Stimulated activated CD4-positive, alpha-beta T cell treated with anti-CD3 and anti-CD28 coated beads, Interleukin-1b, Interleukin-23, amount 100 ng/mL, for 24 hours (primary cell): Measurements from ENCODE around the gene SUGCT.
"Not testable (repeated sequence)": the region's sequence is repeated elsewhere in the genome, so short reads cannot be mapped to it uniquely, and the experiment has no call there.

ENCODE experiments used
- DNase-seq, 4 experiments: peaks; one replicate each; pipeline ENCODE4 v3.0.0-alpha.2; 2020; ENCODE audit warnings: low read depth in 4 of 4, low spot score in 1 of 4

Gene SUGCT

GRCh38 chr7:40549372-40550039 is 414.7 kb downstream of the SUGCT start:
- no peak for DNase-seq

GRCh38 chr7:40551685-40552576 is 417.1 kb downstream of the SUGCT start:
- DNase-seq, result no peak

- no peak for DNase-seq
Observed at GRCh38 chr7:40560672-40561071, 425.9 kb downstream of the SUGCT start.

GRCh38 chr7:40566879-40567278 is 432.1 kb downstream of the SUGCT start:
- no peak for DNase-seq

- DNase-seq, result no peak
Observed at GRCh38 chr7:40569326-40569725, 434.5 kb downstream of the SUGCT start.

DNA sequence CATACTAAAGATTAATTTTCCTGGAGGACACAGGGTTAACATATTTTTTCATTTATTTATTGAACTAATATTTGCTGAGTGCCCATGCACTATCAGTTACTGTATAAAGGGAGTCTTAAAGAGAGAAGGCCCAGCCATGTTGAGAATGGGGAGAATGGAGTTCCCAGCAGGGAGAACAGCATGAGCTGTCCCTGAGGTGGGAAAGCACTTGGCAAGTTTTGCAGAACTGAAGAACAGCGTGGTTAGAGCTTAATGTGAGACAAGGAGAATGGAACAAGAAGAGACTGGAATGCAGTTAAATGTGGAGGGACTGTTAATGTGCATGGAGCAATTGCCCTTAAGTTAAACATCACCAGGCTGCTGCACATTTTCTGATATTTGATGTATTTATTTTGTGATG is 435.4 kb downstream of the SUGCT start:
- no peak for DNase-seq

DNA sequence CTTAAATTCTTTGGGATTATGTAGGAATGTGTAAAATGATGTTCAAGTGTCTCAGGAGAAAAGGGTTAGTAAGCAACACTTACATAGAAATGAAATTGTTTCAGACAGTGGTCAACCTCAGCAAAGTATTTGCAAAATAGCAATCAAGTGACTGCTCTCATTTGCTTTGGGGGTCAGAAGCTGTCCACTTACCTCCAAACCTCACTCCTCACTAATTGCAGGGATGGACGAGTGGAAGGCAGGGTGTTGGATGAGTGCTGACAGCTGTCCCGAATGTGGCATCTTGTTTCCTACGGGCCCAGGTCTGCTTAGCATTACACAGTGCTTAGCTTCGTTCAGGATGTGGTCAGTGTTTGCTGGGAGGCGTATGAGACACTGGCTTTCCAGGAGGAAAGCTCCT is 437.0 kb downstream of the SUGCT start:
- no peak for DNase-seq

DNA sequence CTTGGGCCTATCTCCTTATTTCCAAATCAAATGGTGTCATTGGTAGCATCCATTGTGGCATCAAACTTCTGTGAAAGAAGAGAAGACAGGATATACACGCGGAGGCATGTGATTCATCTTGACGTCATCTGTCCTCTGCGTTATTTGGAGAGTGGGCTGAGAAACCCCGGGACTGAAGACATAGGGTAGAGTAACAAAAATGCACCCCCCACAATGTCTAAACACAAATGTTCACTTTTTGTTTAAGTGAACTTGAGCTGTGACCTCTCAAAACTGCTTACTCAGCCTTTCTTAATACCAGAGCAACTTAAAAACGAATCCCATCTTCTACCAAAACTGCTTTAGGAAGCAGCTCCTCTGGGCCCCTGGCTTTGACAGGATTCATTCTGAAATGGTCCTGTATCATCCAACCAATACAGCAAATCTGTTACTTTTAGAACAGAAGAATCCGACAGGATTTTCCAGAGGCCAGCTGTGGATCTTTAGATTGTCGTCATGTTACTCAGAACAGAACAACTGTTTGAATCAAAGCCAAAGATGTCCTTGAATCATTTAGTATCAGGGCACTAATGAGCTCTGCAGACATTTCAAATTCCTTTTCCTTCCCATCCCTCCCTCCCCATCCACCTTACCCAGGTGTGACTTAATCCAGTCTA is 438.1 kb downstream of the SUGCT start:
- no peak for DNase-seq

DNA sequence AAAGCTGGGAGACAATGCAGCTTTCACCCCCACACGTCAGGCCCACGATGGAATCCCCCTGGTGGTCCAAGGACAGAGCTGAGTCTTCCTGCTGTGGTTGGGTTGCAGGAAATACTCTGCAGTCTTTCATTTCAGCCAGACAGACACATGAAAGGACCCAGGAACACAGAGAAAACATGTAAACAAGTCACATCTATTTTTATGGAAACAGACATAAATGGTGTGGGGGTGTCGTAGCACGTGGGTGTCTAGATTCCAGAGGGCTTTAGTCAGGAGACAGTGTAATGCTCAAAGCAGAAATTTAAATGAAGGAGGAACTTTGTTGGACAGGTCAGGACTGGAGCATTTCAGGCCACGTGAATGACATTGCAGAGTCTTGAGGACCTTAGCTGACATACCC is 444.6 kb downstream of the SUGCT start:
- no peak for DNase-seq

- no peak for DNase-seq
Observed at GRCh38 chr7:40580776-40581175, 446.0 kb downstream of the SUGCT start.

- DNase-seq, result no peak
Observed at GRCh38 chr7:40582539-40582938, 447.7 kb downstream of the SUGCT start.

GRCh38 chr7:40583667-40584444 is 449.1 kb downstream of the SUGCT start:
- DNase-seq, result no peak

DNA sequence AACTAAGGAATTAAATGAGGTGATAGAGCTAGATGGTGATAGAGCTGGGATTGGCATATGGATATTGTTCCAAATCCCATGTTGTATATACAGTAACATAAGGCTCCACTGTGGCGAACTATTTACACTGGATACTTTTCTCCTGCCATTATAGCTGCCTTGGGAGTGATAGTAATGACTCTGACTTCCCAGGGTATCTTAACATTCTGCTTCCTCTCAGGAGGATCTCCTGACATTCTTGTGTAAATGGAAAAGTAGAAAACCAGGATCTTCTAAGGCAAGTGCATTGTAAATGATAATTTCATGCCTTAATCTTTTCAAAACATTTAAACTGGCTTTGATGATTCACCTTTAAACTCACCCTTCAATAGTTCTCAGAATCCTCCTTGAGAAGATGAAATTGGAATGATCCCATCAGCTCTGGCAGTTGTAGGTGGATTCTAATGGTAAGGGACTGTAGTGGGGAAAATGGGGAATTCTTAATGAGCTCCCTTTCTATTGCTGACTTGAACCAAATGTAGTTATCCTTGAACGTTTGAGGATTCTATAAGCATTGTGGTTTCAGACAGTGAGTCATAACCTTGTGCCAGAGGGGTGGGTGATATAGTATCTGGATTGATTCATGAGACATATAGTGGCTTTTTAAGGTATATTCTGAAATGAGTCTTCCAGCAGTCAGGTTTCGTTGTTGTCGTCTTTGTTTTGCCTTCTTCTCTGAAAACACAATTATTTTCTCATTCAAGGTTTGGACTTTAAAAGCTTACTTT is 450.0 kb downstream of the SUGCT start:
- DNase-seq, result no peak

DNA sequence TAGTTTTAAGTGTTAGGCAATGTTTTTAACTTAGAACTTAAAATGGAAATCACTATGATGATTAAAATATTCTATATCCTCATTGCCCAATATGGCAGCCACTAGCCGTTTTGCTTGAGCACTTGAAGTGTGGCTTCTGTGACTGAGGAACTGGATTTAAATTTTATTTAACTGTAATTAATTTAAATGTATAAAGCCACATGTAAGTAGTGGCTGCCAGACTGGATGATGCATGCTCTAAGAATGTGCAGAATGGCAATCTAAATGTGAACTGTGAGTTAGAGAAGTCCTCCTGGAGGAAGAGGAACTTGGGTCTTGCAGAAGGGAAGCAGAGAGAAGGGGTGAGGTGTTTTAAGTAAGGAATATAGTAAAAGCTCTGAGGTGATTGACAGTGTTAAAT is 451.4 kb downstream of the SUGCT start:
- no peak for DNase-seq

DNA sequence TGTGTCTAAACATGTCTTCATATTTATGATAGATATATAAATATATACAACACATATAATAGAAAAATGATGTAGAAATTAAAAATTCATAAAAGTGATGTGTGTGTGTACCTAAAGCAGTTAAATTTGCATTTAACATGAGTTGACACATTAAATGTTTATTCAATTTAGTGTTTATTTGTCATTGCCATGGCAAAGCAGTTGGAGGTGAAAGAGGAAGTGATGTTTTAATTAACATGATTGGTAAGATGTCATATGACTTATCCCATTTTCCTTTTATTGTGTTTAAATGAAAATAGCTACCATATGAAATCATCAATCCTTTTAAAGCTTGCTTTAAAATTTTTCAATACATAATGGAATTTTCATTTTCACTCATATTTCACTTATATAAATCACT is 452.6 kb downstream of the SUGCT start:
- DNase-seq, result no peak

GRCh38 chr7:40595129-40595528 is 460.3 kb downstream of the SUGCT start:
- no peak for DNase-seq

GRCh38 chr7:40595832-40596231 is 461.0 kb downstream of the SUGCT start:
- DNase-seq, result no peak

- DNase-seq, result no peak
Observed at GRCh38 chr7:40597517-40597916, 462.7 kb downstream of the SUGCT start.

- DNase-seq, result no peak
Observed at GRCh38 chr7:40598915-40599314, 464.1 kb downstream of the SUGCT start.

GRCh38 chr7:40599836-40600235 is 465.0 kb downstream of the SUGCT start:
- no peak for DNase-seq

GRCh38 chr7:40602351-40602750 is 467.5 kb downstream of the SUGCT start:
- not testable (repeated sequence) for DNase-seq
